GM13977 (cell line): ENCODE data around the gene TMEM203.

Experiments
- DNase-seq: peaks from one replicate; pipeline ENCODE4 v3.0.0; 2012; ENCODE audit warnings: low spot score
- CTCF ChIP-seq: IDR thresholded peaks from 2 replicates; pipeline ENCODE4 v1.5.1; 2012; ENCODE audit warnings: mild to moderate bottlenecking, control low read depth; ENCODE audit not compliant: insufficient read depth; ENCODE audit errors: extremely low read depth, missing control alignments
- in situ Hi-C: fragments of 300-500 bp; cut with MboI; formaldehyde crosslinking; loops from one replicate; pipeline ENCODE4 v1.12.0; 2022; ENCODE audit warnings: low sequenced_read_pairs, low pct_unique_long_range_greater_than_20kb, mixed read lengths, inconsistent platforms; ENCODE audit not compliant: unreplicated experiment

The TMEM203 gene

GRCh38 chr9:137226338-137227053 is 21.0 kb upstream of the TMEM203 start:
- in situ Hi-C loops: loop anchor here (10.0 kb wide), 1 partner anchor 102 kb away; no protein-coding TSS in a partner anchor
- no peak for DNase-seq
- no peak for TF ChIP-seq CTCF

- DNase-seq: no peak
- no peak for TF ChIP-seq CTCF
- in situ Hi-C loops: loop anchor here (10.0 kb wide), 1 partner anchor 101 kb away; no protein-coding TSS in a partner anchor
Measured at GRCh38 chr9:137225699-137226331, 20.4 kb upstream of the TMEM203 start.

- in situ Hi-C loops: loop anchor here (10.0 kb wide), 1 partner anchor 100 kb away; no protein-coding TSS in a partner anchor
- DNase-seq: no peak
- TF ChIP-seq CTCF: no peak
Measured at GRCh38 chr9:137224830-137225694, 19.6 kb upstream of the TMEM203 start, which contains the start of gene CYSRT1. CYSRT1 (plus strand) TSS chr9:137225174; CDS start chr9:137225622, 448 bp downstream.

GRCh38 chr9:137223078-137223970 is 17.9 kb upstream of the TMEM203 start:
- DNase-seq: peak; percentile 100
- in situ Hi-C loops: loop anchor here (10.0 kb wide), 1 partner anchor 99 kb away; no protein-coding TSS in a partner anchor
- TF ChIP-seq CTCF: no peak

- in situ Hi-C loops: loop anchor here (10.0 kb wide), 1 partner anchor 98 kb away; no protein-coding TSS in a partner anchor
- TF ChIP-seq CTCF: no peak
- no peak for DNase-seq
Measured at GRCh38 chr9:137222190-137223077, 17.0 kb upstream of the TMEM203 start, which contains the start of gene RNF208. RNF208 (minus strand) TSS chr9:137222240; CDS start chr9:137221212, 1,028 bp downstream.
